HEK293 (cell line): ENCODE results near the gene GNAI1.

Experiments used
- CTCF ChIA-PET: fragments of 350-600 bp; formaldehyde crosslinking; extraction: SDS; loops from one replicate; lab custom pipeline; 2021; ENCODE audit warnings: antibody characterized with exemption; lab: Yijun Ruan, JAX
- POLR2A ChIA-PET: fragments of 300-600 bp; formaldehyde crosslinking; extraction: SDS; loops from one replicate; lab custom pipeline; 2020; ENCODE audit warnings: antibody characterized with exemption, inconsistent platforms; lab: Yijun Ruan, JAX
- H3K27ac ChIP-seq: fragments of 200-500 bp; sonication (Bioruptor generic); 2 replicates; pipeline ENCODE4 v1.5.1; 2014; ENCODE audit warnings: low read depth, low read length, control low read depth, inconsistent platforms; ENCODE audit errors: extremely low read depth
- H3K36me3 ChIP-seq, 2 experiments: fragments of 200-500 bp in 1 of 2; sonication (Bioruptor generic) in 1 of 2; 1 replicate in 1 of 2; 2 replicates in 1 of 2; pipeline ENCODE4 v1.5.1; 2014 to 2017; ENCODE audit warnings: inconsistent platforms in 2 of 2, low read length in 2 of 2; ENCODE audit not compliant: control insufficient read depth in 2 of 2, insufficient read depth in 1 of 2
- H3K4me1 ChIP-seq: fragments of 200-500 bp; sonication (Bioruptor generic); 2 replicates; pipeline ENCODE4 v1.5.1; 2014; ENCODE audit warnings: mild to moderate bottlenecking, low read length, inconsistent platforms; ENCODE audit not compliant: control insufficient read depth, insufficient read depth
- H3K4me3 ChIP-seq: 2 replicates; pipeline ENCODE4 v1.5.1; 2011; ENCODE audit warnings: low read depth, mild to moderate bottlenecking, control low read depth, low read length, moderate library complexity
- H3K9me3 ChIP-seq: fragments of 200-500 bp; sonication (Bioruptor generic); 2 replicates; pipeline ENCODE4 v1.5.1; 2014; ENCODE audit warnings: low read depth, low read length, inconsistent platforms; ENCODE audit not compliant: control insufficient read depth, insufficient read depth
- FEZF1 ChIP-seq: fragments of 450-650 bp; formaldehyde crosslinking; IDR thresholded peaks from 2 replicates; pipeline ENCODE4 v1.5.1; 2016; ENCODE audit warnings: missing biosample characterization, missing genetic modification characterization
- PRDM1 ChIP-seq: fragments of 450-650 bp; formaldehyde crosslinking; IDR thresholded peaks from 2 replicates; pipeline ENCODE4; 2016; ENCODE audit warnings: missing biosample characterization, missing genetic modification characterization
- SCRT2 ChIP-seq: fragments of 450-650 bp; formaldehyde crosslinking; IDR thresholded peaks from 2 replicates; pipeline ENCODE4 v1.5.1; 2016; ENCODE audit warnings: missing biosample characterization, missing genetic modification characterization
- YY2 ChIP-seq: fragments of 450-650 bp; formaldehyde crosslinking; IDR thresholded peaks from 2 replicates; pipeline ENCODE4 v1.5.1; 2016; ENCODE audit warnings: missing biosample characterization, missing genetic modification characterization
- ZBTB17 ChIP-seq: fragments of 450-650 bp; formaldehyde crosslinking; IDR thresholded peaks from 2 replicates; pipeline ENCODE4 v1.5.1; 2016; ENCODE audit warnings: missing biosample characterization, missing genetic modification characterization
- ZBTB20 ChIP-seq: fragments of 450-650 bp; formaldehyde crosslinking; IDR thresholded peaks from 2 replicates; pipeline ENCODE4 v1.5.1; 2016; ENCODE audit warnings: missing biosample characterization, missing genetic modification characterization
- ZNF112 ChIP-seq: fragments of 450-650 bp; formaldehyde crosslinking; IDR thresholded peaks from 2 replicates; pipeline ENCODE4 v1.5.0; 2017; ENCODE audit warnings: missing biosample characterization, missing genetic modification characterization
- ZNF2 ChIP-seq: fragments of 450-650 bp; formaldehyde crosslinking; IDR thresholded peaks from 2 replicates; pipeline ENCODE4 v1.5.1; 2016; ENCODE audit warnings: missing biosample characterization, missing genetic modification characterization
- ZNF202 ChIP-seq: fragments of 450-650 bp; formaldehyde crosslinking; IDR thresholded peaks from 2 replicates; pipeline ENCODE4 v1.5.1; 2016; ENCODE audit warnings: missing biosample characterization, missing genetic modification characterization, borderline replicate concordance
- ZNF514 ChIP-seq: fragments of 450-650 bp; formaldehyde crosslinking; IDR thresholded peaks from 2 replicates; pipeline ENCODE4 v1.5.1; 2016; ENCODE audit warnings: missing biosample characterization, missing genetic modification characterization
- ZNF555 ChIP-seq: fragments of 450-650 bp; formaldehyde crosslinking; conservative IDR thresholded peaks from 2 replicates; pipeline ENCODE4 v1.5.1; 2017; ENCODE audit warnings: missing biosample characterization, mild to moderate bottlenecking, missing genetic modification characterization, inconsistent platforms
- ZNF610 ChIP-seq: fragments of 450-650 bp; formaldehyde crosslinking; IDR thresholded peaks from 2 replicates; pipeline ENCODE4 v1.5.1; 2016; ENCODE audit warnings: missing biosample characterization, missing genetic modification characterization, borderline replicate concordance
- TF ChIP-seq, protein P1 (sequence below): fragments of 450-650 bp; formaldehyde crosslinking; IDR thresholded peaks from 2 replicates; pipeline ENCODE4 v1.5.1; 2017; ENCODE audit warnings: missing biosample characterization, missing genetic modification characterization
- TF ChIP-seq, protein P2 (sequence below): fragments of 450-650 bp; formaldehyde crosslinking; IDR thresholded peaks from 2 replicates; pipeline ENCODE4 v1.5.1; 2016; ENCODE audit warnings: missing biosample characterization, missing genetic modification characterization
- TF ChIP-seq, protein P3 (sequence below): fragments of 450-650 bp; formaldehyde crosslinking; IDR thresholded peaks from 2 replicates; pipeline ENCODE4 v1.5.0; 2017; ENCODE audit warnings: missing biosample characterization, missing genetic modification characterization, borderline replicate concordance
- TF ChIP-seq, protein P4 (sequence below): fragments of 450-650 bp; formaldehyde crosslinking; IDR thresholded peaks from 2 replicates; pipeline ENCODE4 v1.5.1; 2016; ENCODE audit warnings: missing biosample characterization, missing genetic modification characterization
- TF ChIP-seq, protein P5 (sequence below): fragments of 450-650 bp; formaldehyde crosslinking; IDR thresholded peaks from 2 replicates; pipeline ENCODE4 v1.5.1; 2016; ENCODE audit warnings: missing biosample characterization, missing genetic modification characterization

Gene GNAI1

DNA sequence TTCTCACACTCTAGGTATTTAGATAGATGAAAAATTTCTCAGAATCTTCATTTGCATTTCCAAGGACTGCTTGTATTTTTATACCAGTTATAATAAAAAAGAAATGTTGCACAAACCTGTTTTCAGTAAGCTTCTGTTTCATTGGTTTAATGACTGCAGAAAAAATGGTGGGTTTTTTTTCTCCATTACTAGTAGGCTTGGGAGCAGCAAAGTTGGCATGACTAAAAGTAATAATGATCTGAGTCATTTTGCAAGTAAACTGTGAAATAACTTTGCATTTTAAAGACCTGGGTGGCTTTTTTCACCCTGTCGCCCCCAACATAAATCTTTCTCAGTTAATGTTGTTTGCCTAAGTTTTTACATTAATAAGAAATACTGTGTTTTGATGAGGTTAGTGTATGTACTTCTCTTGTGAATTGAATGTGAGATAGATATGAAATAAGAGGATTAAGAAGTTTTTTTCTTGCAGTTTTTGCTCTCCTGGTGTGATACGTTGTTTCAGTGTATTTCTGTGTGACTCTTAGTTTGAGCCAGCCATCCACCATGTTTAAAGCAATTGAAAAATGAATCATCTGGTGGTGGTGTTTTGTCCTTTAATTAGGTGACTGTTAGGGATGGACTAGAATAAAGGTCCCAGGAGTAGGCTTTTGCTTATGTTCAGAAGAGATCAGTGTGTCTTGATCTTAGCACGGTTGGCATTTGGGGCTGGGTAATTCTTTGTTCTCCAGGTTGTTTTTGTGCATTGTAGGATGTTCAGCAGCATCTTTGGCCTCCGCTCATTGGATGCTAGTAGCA is 1.8 kb downstream of the GNAI1 start:
- Histone ChIP-seq H3K36me3 (no peaks in the 10 kb centered on the region), H3K4me1 (peaks cover 15% of the 10 kb centered on the region), H3K27ac (0 out of 2 replicates have a peak overlapping the region, but pooled peaks have one; percentile 90), H3K4me3 (peak overlapping the region; percentile 97), H3K9me3 (no peaks in the 10 kb centered on the region)
- no peak for TF ChIP-seq ZNF610 (tag by site-specific recombination)
- peak; percentile 39 for TF ChIP-seq FEZF1 (tag by site-specific recombination)
- no peak for TF ChIP-seq ZBTB20 (tag by site-specific recombination)
- TF ChIP-seq, protein P1, sequence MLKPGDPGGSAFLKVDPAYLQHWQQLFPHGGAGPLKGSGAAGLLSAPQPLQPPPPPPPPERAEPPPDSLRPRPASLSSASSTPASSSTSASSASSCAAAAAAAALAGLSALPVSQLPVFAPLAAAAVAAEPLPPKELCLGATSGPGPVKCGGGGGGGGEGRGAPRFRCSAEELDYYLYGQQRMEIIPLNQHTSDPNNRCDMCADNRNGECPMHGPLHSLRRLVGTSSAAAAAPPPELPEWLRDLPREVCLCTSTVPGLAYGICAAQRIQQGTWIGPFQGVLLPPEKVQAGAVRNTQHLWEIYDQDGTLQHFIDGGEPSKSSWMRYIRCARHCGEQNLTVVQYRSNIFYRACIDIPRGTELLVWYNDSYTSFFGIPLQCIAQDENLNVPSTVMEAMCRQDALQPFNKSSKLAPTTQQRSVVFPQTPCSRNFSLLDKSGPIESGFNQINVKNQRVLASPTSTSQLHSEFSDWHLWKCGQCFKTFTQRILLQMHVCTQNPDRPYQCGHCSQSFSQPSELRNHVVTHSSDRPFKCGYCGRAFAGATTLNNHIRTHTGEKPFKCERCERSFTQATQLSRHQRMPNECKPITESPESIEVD (tag by site-specific recombination) = peak; percentile 98
- no peak for TF ChIP-seq ZNF555
- TF ChIP-seq, protein P2, sequence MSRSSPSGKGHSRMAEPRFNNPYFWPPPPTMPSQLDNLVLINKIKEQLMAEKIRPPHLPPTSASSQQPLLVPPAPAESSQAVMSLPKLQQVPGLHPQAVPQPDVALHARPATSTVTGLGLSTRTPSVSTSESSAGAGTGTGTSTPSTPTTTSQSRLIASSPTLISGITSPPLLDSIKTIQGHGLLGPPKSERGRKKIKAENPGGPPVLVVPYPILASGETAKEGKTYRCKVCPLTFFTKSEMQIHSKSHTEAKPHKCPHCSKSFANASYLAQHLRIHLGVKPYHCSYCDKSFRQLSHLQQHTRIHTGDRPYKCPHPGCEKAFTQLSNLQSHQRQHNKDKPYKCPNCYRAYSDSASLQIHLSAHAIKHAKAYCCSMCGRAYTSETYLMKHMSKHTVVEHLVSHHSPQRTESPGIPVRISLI = peak; percentile 84
- POLR2A ChIA-PET = no interaction called here
- CTCF ChIA-PET = interaction anchor here (0.6 to 1.1 kb wide), 3 partner anchors 41 to 510 kb away, joined by 3 read pairs; no protein-coding TSS in a partner anchor

DNA sequence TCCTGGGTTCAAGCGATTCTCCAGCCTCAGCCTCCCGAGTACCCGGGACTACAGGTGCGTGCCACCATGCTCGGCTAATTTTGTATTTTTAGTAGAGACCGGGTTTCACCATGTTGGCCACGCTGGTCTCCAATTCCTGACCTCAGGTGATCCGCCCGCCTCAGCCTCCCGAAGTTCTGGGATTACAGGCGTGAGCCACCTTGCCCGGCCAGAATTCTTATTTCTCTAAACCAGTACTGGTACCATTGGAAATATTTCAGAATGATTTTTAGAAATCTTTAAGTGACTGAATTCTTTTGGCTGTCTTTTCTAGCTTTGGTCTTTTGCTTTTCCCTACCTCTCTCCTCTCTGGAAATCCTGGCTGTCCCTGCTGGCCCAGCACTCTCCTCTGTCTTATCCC is 2.8 kb downstream of the GNAI1 start:
- no peak overlapping the region for H3K27ac ChIP-seq
- no peaks in the 10 kb centered on the region for H3K36me3 ChIP-seq
- TF ChIP-seq PRDM1 = no peak
- no peaks in the 10 kb centered on the region for H3K9me3 ChIP-seq
- no peak overlapping the region for H3K4me3 ChIP-seq
- CTCF ChIA-PET = no interaction called here
- POLR2A ChIA-PET = no interaction called here
- H3K4me1 ChIP-seq = peaks cover 15% of the 10 kb centered on the region

DNA sequence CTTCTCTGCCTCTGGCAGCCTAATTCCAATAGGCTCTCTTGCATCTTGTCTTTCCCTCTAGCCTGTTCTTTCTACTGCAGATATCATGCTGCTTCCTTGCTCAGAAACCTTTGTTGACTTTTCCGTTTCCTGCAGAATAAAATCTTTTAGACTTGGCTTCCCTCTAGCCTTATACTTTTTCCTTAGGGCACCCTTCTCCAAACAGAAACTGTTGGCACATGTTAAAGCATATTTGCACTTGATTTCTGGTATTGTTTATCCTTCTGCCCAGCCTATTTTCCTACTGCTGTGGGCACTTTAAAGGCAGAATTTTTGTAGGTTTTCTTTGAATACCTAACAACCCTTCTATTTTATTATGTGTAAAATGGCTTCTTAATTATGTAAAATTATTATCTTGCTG is 4.6 kb downstream of the GNAI1 start:
- ChIA-PET CTCF (no interaction called here), POLR2A (no interaction called here)
- peak; percentile 47; the same call in 1 of the 2 replicates for TF ChIP-seq ZBTB17
- TF ChIP-seq ZNF112 (tag by site-specific recombination) = no peak

DNA sequence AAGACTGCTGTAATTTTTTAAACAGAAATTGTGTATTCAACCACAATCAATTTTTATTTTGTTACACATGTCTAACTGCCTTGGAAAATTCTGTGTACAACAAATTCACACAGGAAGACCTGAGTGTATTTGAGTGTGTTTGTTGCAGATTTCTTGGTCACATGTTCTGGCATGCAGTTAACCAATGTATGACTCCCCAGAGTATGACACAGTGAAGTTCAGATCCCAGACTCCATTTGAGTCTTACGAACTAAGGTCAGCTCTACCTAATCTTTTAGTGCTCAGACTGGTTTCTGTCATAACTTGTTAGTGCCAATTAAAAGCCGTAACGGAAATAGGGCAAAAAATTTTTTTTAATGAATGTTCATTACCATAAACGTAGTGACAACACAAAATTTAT is 5.8 kb downstream of the GNAI1 start:
- H3K9me3 ChIP-seq = no peaks in the 10 kb centered on the region
- peaks cover 39% of the 10 kb centered on the region for H3K4me1 ChIP-seq
- POLR2A ChIA-PET = no interaction called here
- CTCF ChIA-PET = no interaction called here
- H3K27ac ChIP-seq = no peak overlapping the region
- no peak overlapping the region for H3K4me3 ChIP-seq
- H3K36me3 ChIP-seq = no peaks in the 10 kb centered on the region
- no peak for TF ChIP-seq ZNF514 (tag by site-specific recombination)
- no peak for TF ChIP-seq SCRT2 (tag by site-specific recombination)
- TF ChIP-seq, protein P3, sequence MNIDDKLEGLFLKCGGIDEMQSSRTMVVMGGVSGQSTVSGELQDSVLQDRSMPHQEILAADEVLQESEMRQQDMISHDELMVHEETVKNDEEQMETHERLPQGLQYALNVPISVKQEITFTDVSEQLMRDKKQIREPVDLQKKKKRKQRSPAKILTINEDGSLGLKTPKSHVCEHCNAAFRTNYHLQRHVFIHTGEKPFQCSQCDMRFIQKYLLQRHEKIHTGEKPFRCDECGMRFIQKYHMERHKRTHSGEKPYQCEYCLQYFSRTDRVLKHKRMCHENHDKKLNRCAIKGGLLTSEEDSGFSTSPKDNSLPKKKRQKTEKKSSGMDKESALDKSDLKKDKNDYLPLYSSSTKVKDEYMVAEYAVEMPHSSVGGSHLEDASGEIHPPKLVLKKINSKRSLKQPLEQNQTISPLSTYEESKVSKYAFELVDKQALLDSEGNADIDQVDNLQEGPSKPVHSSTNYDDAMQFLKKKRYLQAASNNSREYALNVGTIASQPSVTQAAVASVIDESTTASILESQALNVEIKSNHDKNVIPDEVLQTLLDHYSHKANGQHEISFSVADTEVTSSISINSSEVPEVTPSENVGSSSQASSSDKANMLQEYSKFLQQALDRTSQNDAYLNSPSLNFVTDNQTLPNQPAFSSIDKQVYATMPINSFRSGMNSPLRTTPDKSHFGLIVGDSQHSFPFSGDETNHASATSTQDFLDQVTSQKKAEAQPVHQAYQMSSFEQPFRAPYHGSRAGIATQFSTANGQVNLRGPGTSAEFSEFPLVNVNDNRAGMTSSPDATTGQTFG (tag by site-specific recombination) = no peak
- no peak for TF ChIP-seq ZNF2
- no peak for TF ChIP-seq YY2 (tag by site-specific recombination)
- no peak for TF ChIP-seq ZNF202 (tag by site-specific recombination)
- TF ChIP-seq ZNF112 (tag by site-specific recombination) = no peak
- TF ChIP-seq, protein P4, sequence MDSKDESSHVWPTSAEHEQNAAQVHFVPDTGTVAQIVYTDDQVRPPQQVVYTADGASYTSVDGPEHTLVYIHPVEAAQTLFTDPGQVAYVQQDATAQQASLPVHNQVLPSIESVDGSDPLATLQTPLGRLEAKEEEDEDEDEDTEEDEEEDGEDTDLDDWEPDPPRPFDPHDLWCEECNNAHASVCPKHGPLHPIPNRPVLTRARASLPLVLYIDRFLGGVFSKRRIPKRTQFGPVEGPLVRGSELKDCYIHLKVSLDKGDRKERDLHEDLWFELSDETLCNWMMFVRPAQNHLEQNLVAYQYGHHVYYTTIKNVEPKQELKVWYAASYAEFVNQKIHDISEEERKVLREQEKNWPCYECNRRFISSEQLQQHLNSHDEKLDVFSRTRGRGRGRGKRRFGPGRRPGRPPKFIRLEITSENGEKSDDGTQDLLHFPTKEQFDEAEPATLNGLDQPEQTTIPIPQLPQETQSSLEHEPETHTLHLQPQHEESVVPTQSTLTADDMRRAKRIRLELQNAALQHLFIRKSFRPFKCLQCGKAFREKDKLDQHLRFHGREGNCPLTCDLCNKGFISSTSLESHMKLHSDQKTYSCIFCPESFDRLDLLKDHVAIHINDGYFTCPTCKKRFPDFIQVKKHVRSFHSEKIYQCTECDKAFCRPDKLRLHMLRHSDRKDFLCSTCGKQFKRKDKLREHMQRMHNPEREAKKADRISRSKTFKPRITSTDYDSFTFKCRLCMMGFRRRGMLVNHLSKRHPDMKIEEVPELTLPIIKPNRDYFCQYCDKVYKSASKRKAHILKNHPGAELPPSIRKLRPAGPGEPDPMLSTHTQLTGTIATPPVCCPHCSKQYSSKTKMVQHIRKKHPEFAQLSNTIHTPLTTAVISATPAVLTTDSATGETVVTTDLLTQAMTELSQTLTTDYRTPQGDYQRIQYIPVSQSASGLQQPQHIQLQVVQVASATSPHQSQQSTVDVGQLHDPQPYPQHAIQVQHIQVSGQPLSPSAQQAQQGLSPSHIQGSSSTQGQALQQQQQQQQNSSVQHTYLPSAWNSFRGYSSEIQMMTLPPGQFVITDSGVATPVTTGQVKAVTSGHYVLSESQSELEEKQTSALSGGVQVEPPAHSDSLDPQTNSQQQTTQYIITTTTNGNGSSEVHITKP = no peak
- TF ChIP-seq, protein P5, sequence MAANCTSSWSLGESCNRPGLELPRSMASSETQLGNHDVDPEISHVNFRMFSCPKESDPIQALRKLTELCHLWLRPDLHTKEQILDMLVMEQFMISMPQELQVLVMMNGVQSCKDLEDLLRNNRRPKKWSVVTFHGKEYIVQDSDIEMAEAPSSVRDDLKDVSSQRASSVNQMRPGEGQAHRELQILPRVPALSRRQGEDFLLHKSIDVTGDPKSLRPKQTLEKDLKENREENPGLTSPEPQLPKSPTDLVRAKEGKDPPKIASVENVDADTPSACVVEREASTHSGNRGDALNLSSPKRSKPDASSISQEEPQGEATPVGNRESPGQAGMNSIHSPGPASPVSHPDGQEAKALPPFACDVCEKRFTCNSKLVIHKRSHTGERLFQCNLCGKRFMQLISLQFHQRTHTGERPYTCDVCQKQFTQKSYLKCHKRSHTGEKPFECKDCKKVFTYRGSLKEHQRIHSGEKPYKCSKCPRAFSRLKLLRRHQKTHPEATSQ (tag by site-specific recombination) = no peak

More for the DNA sequence above, 4.6 kb downstream of the GNAI1 start:
- no peaks in the 10 kb centered on the region for H3K36me3 ChIP-seq
- no peak overlapping the region for H3K27ac ChIP-seq
- no peak overlapping the region for H3K4me3 ChIP-seq
- H3K4me1 ChIP-seq = peaks cover 30% of the 10 kb centered on the region
- H3K9me3 ChIP-seq = no peaks in the 10 kb centered on the region
